PC-9 (cell line): Measurements from ENCODE around the gene COL23A1. TPM values are rescaled to one million over a fixed set of nuclear protein-coding genes. Genes with fewer than 3 reads are reported as not detected.

ENCODE experiments used
- BruUV-seq: library from RNA; stranded (reverse); fragments of 400-500 nt; replicated peaks from 2 replicates; lab custom pipeline; 2021; lab: Mats Ljungman, UMichigan
- CTCF ChIA-PET: fragments of 300-600 bp; sonication (Branson Sonifier 250); formaldehyde crosslinking; loops from one replicate; lab custom pipeline; 2022; ENCODE audit warnings: antibody characterized with exemption; lab: Charles Lee
- POLR2A ChIA-PET: fragments of 300-600 bp; sonication (Branson Sonifier 250); formaldehyde crosslinking; loops from one replicate; lab custom pipeline; 2022; ENCODE audit warnings: antibody characterized with exemption; ENCODE audit not compliant: unreplicated experiment; lab: Charles Lee
- DNase-seq, 2 experiments: peaks; one replicate each; pipeline versions ENCODE4 v3.0.0 to v3.0.0-alpha.2; 2015 to 2022; ENCODE audit warnings: mixed read lengths in 1 of 2
- H2AFZ ChIP-seq: fragments of 200-600 bp; sonication (generic); 2 replicates; pipeline ENCODE4 v1.8.1; 2017; ENCODE audit warnings: antibody characterized with exemption
- H3F3A ChIP-seq: fragments of 200-600 bp; sonication (generic); 2 replicates; pipeline ENCODE4 v1.8.1; 2017; ENCODE audit warnings: antibody characterized with exemption, mild to moderate bottlenecking, low read depth; ENCODE audit not compliant: insufficient read depth
- H3K27ac ChIP-seq: fragments of 200-600 bp; sonication (generic); 2 replicates; pipeline ENCODE4 v1.6.1; 2016; ENCODE audit warnings: mixed run types
- H3K27me3 ChIP-seq: fragments of 200-600 bp; sonication (generic); 2 replicates; pipeline ENCODE4 v1.6.1; 2016; ENCODE audit warnings: low read depth, mixed run types; ENCODE audit not compliant: insufficient read depth
- H3K36me3 ChIP-seq: fragments of 200-600 bp; sonication (generic); 2 replicates; pipeline ENCODE4 v1.6.1; 2016; ENCODE audit warnings: low read depth, mixed run types
- H3K4me1 ChIP-seq: fragments of 200-600 bp; sonication (generic); replicated peaks from 2 replicates; pipeline ENCODE4 v1.6.1; 2016; ENCODE audit warnings: mixed run types; ENCODE audit not compliant: insufficient read depth
- H3K4me2 ChIP-seq: fragments of 200-600 bp; sonication (generic); 2 replicates; pipeline ENCODE4 v1.6.1; 2017; ENCODE audit warnings: mixed run types
- H3K4me3 ChIP-seq: fragments of 200-600 bp; sonication (generic); 2 replicates; pipeline ENCODE4 v1.6.1; 2016; ENCODE audit warnings: mixed run types
- H3K79me2 ChIP-seq: fragments of 200-600 bp; sonication (generic); 2 replicates; pipeline ENCODE4 v1.6.1; 2017; ENCODE audit warnings: low read depth, mixed run types
- H3K9me2 ChIP-seq: fragments of 200-600 bp; sonication (generic); 2 replicates; pipeline ENCODE4 v1.8.1; 2017; ENCODE audit warnings: mild to moderate bottlenecking; ENCODE audit not compliant: insufficient read depth
- H3K9me3 ChIP-seq: fragments of 200-600 bp; sonication (generic); 2 replicates; pipeline ENCODE4 v1.8.1; 2016; ENCODE audit warnings: low read depth; ENCODE audit not compliant: insufficient read depth
- H4K20me1 ChIP-seq: fragments of 200-600 bp; sonication (generic); 2 replicates; pipeline ENCODE4 v1.8.1; 2017; ENCODE audit not compliant: insufficient read depth
- EZH2 ChIP-seq: fragments of 200-600 bp; sonication (generic); IDR thresholded peaks from 2 replicates; pipeline ENCODE4 v1.8.0; 2017; ENCODE audit warnings: antibody characterized with exemption, low read depth
- intact Hi-C: fragments of 100-400 bp; cut with micrococcal nuclease; formaldehyde crosslinking; loops from one replicate; pipeline ENCODE4 v1.10.0; 2022; ENCODE audit not compliant: unreplicated experiment
- total RNA-seq: library from RNA; stranded (reverse); gene quantifications from 2 replicates; pipeline ENCODE4 v1.2.3, GENCODE V29; 2021
- TF ChIP-seq, protein P1 (sequence below): fragments of 200-600 bp; sonication (generic); conservative IDR thresholded peaks from 2 replicates; pipeline ENCODE4 v1.6.1; 2017; ENCODE audit warnings: mixed run types, antibody characterized with exemption, mild to moderate bottlenecking, moderate library complexity

The COL23A1 gene
- total RNA-seq, 1 experiment from 2014 or later: not detected

DNA sequence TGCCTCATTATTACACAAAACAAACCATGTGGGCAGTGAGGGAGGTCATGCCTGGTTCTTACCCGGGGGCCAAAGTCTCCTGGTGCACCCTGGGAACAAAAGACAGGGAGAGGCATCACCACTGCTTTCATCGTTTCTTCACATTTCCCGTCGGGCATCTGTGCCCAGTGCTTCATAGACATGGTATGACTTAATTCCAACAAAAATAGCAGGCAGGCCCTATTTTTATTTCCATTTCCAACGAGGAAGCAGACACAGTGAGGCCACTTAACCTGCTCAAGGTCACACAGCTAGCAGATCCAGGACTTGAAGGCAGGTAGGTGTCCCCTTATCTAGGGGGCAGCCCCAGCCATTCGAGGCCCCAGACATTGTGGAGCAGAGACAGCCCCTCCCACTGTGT is 322.9 kb downstream of the COL23A1 start:
- BruUV-seq: no TSS peak
- ChIA-PET POLR2A (no interaction called here), CTCF (no interaction called here)
- no peak for DNase-seq
- Histone ChIP-seq H3K27ac (no peak overlapping the region), H3K4me3 (no peak overlapping the region), H3K79me2 (no peaks in the 10 kb centered on the region), H2AFZ (no peak overlapping the region), H3F3A (no peaks in the 10 kb centered on the region), H3K9me2 (no peaks in the 10 kb centered on the region), H3K4me2 (no peak overlapping the region), H4K20me1 (no peaks in the 10 kb centered on the region), H3K4me1 (no peaks in the 10 kb centered on the region), H3K9me3 (no peaks in the 10 kb centered on the region; the same call in 1 of the 2 replicates), H3K36me3 (no peaks in the 10 kb centered on the region), H3K27me3 (peaks cover 94% of the 10 kb centered on the region)
- intact Hi-C loops: no loop called here
- TF ChIP-seq EZH2: no peak
- TF ChIP-seq, protein P1, sequence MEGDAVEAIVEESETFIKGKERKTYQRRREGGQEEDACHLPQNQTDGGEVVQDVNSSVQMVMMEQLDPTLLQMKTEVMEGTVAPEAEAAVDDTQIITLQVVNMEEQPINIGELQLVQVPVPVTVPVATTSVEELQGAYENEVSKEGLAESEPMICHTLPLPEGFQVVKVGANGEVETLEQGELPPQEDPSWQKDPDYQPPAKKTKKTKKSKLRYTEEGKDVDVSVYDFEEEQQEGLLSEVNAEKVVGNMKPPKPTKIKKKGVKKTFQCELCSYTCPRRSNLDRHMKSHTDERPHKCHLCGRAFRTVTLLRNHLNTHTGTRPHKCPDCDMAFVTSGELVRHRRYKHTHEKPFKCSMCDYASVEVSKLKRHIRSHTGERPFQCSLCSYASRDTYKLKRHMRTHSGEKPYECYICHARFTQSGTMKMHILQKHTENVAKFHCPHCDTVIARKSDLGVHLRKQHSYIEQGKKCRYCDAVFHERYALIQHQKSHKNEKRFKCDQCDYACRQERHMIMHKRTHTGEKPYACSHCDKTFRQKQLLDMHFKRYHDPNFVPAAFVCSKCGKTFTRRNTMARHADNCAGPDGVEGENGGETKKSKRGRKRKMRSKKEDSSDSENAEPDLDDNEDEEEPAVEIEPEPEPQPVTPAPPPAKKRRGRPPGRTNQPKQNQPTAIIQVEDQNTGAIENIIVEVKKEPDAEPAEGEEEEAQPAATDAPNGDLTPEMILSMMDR: no peak

DNA sequence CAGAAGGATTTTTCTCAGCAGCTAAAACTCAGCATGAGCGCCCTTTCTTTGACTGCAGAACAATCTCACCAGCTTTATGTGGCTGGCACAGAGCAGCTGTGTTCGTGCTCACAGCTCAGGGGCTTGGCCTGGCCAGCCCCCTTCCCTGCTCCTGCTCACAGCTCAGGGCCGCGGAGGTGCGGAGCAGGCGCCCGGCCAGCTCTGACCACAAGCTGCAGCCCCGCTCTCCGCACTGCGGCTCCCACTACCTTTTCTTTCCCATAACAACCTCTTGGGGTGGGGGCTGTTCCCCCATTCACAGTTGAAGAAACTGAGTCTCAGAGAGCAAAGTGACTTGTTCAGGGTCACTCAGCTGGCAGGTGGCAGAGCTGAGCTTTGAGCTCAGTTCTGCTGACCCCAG is 323.6 kb downstream of the COL23A1 start:
- Histone ChIP-seq H3K9me3 (no peaks in the 10 kb centered on the region; the same call in 1 of the 2 replicates), H3K36me3 (no peaks in the 10 kb centered on the region), H2AFZ (no peak overlapping the region), H3K27me3 (peaks cover 94% of the 10 kb centered on the region), H3K9me2 (no peaks in the 10 kb centered on the region), H4K20me1 (no peaks in the 10 kb centered on the region), H3K79me2 (no peaks in the 10 kb centered on the region), H3K4me3 (no peak overlapping the region), H3K4me2 (no peak overlapping the region), H3F3A (no peaks in the 10 kb centered on the region), H3K27ac (no peak overlapping the region), H3K4me1 (no peaks in the 10 kb centered on the region)
- intact Hi-C loops: no loop called here
- ChIA-PET POLR2A (interaction anchor here (0.6 kb wide), 1 partner anchor 667 kb away, joined by 7 read pairs; the partner anchor contains the start of gene B4GALT7), CTCF (no interaction called here)
- DNase-seq: no peak
- no TSS peak for BruUV-seq
- TF ChIP-seq, protein P1: no peak
- no peak for TF ChIP-seq EZH2

DNA sequence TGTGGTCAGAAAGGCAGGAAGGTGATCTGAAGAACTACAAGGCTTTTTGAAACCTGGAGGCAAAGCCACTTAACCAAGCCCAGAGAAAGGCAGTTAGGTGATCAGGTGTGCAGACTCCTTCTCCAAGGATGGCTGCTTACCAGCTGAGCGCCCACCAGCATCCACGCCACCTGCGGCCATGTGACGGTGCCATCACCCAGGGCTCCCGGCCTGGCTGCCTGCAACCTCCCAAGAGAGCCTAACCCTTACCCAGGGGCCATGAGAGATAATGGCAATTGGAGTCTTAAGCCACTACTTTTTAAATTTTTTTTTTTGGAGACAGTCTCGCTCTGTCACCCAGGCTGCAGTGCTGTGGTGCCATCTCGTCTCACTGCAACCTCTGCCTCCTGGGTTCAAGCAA is 324.4 kb downstream of the COL23A1 start:
- Histone ChIP-seq H3K27me3 (peaks cover 92% of the 10 kb centered on the region), H3K79me2 (no peaks in the 10 kb centered on the region), H3K4me2 (no peak overlapping the region), H3K4me1 (no peaks in the 10 kb centered on the region), H3K4me3 (no peak overlapping the region), H3F3A (no peaks in the 10 kb centered on the region), H3K36me3 (no peaks in the 10 kb centered on the region), H2AFZ (no peak overlapping the region), H3K9me2 (no peaks in the 10 kb centered on the region), H4K20me1 (no peaks in the 10 kb centered on the region), H3K9me3 (no peaks in the 10 kb centered on the region; the same call in 1 of the 2 replicates), H3K27ac (no peak overlapping the region)
- ChIA-PET CTCF (no interaction called here), POLR2A (no interaction called here)
- no TSS peak for BruUV-seq
- intact Hi-C loops: no loop called here
- DNase-seq: no peak
- TF ChIP-seq, protein P1: no peak
- no peak for TF ChIP-seq EZH2
